H9 (cell line): Measurements from ENCODE around the gene CD58. TPM values are rescaled to one million over a fixed set of nuclear protein-coding genes. Genes with fewer than 3 reads are reported as not detected.

Source experiments
- DNase-seq: peaks from one replicate; pipeline ENCODE4 v3.0.0-alpha.2; 2017
- H2AFZ ChIP-seq: one replicate; pipeline ENCODE4 v1.6.1; 2013; ENCODE audit warnings: mild to moderate bottlenecking, low read length, control low read depth, moderate library complexity
- H2AK5ac ChIP-seq: 2 replicates; pipeline ENCODE4 v1.6.1; 2013; ENCODE audit warnings: low read length, control low read depth, mixed read lengths; ENCODE audit not compliant: insufficient read length
- H2BK120ac ChIP-seq: one replicate; pipeline ENCODE4 v1.6.1; 2013; ENCODE audit warnings: low read depth, mild to moderate bottlenecking, low read length, control low read depth, inconsistent platforms; ENCODE audit not compliant: poor library complexity, severe bottlenecking
- H2BK12ac ChIP-seq: 2 replicates; pipeline ENCODE4 v1.6.1; 2013; ENCODE audit warnings: low read length, control low read depth, mixed read lengths, low read depth; ENCODE audit not compliant: insufficient read length
- H2BK15ac ChIP-seq: 2 replicates; pipeline ENCODE4 v1.6.1; 2013; ENCODE audit warnings: low read depth, low read length, control low read depth
- H2BK20ac ChIP-seq: one replicate; pipeline ENCODE4 v1.6.1; 2013; ENCODE audit warnings: low read depth, mild to moderate bottlenecking, low read length, control low read depth, inconsistent platforms; ENCODE audit not compliant: poor library complexity, severe bottlenecking
- H2BK5ac ChIP-seq: 2 replicates; pipeline ENCODE4 v1.6.1; 2013; ENCODE audit warnings: low read length, control low read depth, mixed read lengths; ENCODE audit not compliant: insufficient read length
- H3K14ac ChIP-seq: 2 replicates; pipeline ENCODE4 v1.6.1; 2013; ENCODE audit warnings: low read length, control low read depth; ENCODE audit not compliant: insufficient read depth
- H3K18ac ChIP-seq: 2 replicates; pipeline ENCODE4 v1.6.1; 2013; ENCODE audit warnings: low read depth, mild to moderate bottlenecking, mixed read lengths, low read length, control low read depth; ENCODE audit not compliant: insufficient read length
- H3K23ac ChIP-seq: 2 replicates; pipeline ENCODE4 v1.6.1; 2013; ENCODE audit warnings: low read length, control low read depth, mixed read lengths, low read depth; ENCODE audit not compliant: insufficient read length
- H3K23me2 ChIP-seq: 2 replicates; pipeline ENCODE4 v1.6.1; 2013; ENCODE audit warnings: low read depth, mild to moderate bottlenecking, mixed read lengths, low read length, control low read depth; ENCODE audit not compliant: insufficient read length, poor library complexity, severe bottlenecking
- H3K27ac ChIP-seq: 2 replicates; pipeline ENCODE4 v1.5.1; 2013; ENCODE audit warnings: low read length, control low read depth, mixed read lengths, low read depth; ENCODE audit not compliant: insufficient read length
- H3K27me3 ChIP-seq: 2 replicates; pipeline ENCODE4 v1.6.1; 2013; ENCODE audit warnings: low read length, control low read depth, inconsistent platforms; ENCODE audit not compliant: insufficient read depth
- H3K4ac ChIP-seq: 2 replicates; pipeline ENCODE4 v1.6.1; 2013; ENCODE audit warnings: low read depth, mild to moderate bottlenecking, control low read depth, inconsistent platforms, low read length, moderate library complexity
- H3K4me1 ChIP-seq: 2 replicates; pipeline ENCODE4 v1.6.1; 2013; ENCODE audit warnings: low read length, control low read depth, inconsistent platforms; ENCODE audit not compliant: insufficient read depth
- H3K4me2 ChIP-seq: 2 replicates; pipeline ENCODE4 v1.6.1; 2013; ENCODE audit warnings: low read length, control low read depth, mixed read lengths; ENCODE audit not compliant: insufficient read length, insufficient read depth
- H3K56ac ChIP-seq: 2 replicates; pipeline ENCODE4 v1.6.1; 2013; ENCODE audit warnings: low read depth, mild to moderate bottlenecking, mixed read lengths, low read length, control low read depth; ENCODE audit not compliant: insufficient read length
- H3K79me1 ChIP-seq: 2 replicates; pipeline ENCODE4 v1.6.1; 2013; ENCODE audit warnings: low read depth, mild to moderate bottlenecking, moderate library complexity, low read length, control low read depth, inconsistent platforms; ENCODE audit not compliant: insufficient read depth, poor library complexity, severe bottlenecking
- H3K79me2 ChIP-seq: 2 replicates; pipeline ENCODE4 v1.6.1; 2013; ENCODE audit warnings: low read length, control low read depth, inconsistent platforms; ENCODE audit not compliant: insufficient read depth
- H3K9ac ChIP-seq: 2 replicates; pipeline ENCODE4 v1.6.1; 2013; ENCODE audit warnings: low read length, control low read depth, mixed read lengths; ENCODE audit not compliant: insufficient read length; ENCODE audit errors: extremely low read depth
- H3K9me3 ChIP-seq: one replicate; pipeline ENCODE4 v1.6.1; 2013; ENCODE audit warnings: low read depth, low read length, inconsistent platforms; ENCODE audit not compliant: control insufficient read depth
- H3T11ph ChIP-seq: one replicate; pipeline ENCODE4 v1.6.1; 2013; ENCODE audit warnings: mild to moderate bottlenecking, low read length, control low read depth, inconsistent platforms
- H4K20me1 ChIP-seq: one replicate; pipeline ENCODE4 v1.6.1; 2013; ENCODE audit not compliant: control insufficient read depth, insufficient read length, insufficient read depth
- H4K5ac ChIP-seq: 2 replicates; pipeline ENCODE4 v1.6.1; 2013; ENCODE audit warnings: low read depth, mild to moderate bottlenecking, mixed read lengths, low read length, control low read depth; ENCODE audit not compliant: insufficient read length
- H4K8ac ChIP-seq: replicated peaks from 2 replicates; pipeline ENCODE4 v1.6.1; 2013; ENCODE audit warnings: low read length, control low read depth, mixed read lengths, low read depth; ENCODE audit not compliant: insufficient read length
- H4K91ac ChIP-seq: 2 replicates; pipeline ENCODE4 v1.6.1; 2013; ENCODE audit warnings: low read depth, mild to moderate bottlenecking, moderate library complexity, mixed read lengths, low read length, control low read depth; ENCODE audit not compliant: insufficient read length
- H3K27ac Mint-ChIP-seq, 3 experiments: 2 replicates in 2 of 3; 3 replicates in 1 of 3; pipeline ENCODE4 v1.8.0; 2020 to 2021; ENCODE audit warnings: mixed read lengths in 3 of 3, mild to moderate bottlenecking in 1 of 3, moderate library complexity in 1 of 3
- H3K27me3 Mint-ChIP-seq: 2 replicates; pipeline ENCODE4 v1.8.0; 2021; ENCODE audit warnings: low read depth, mild to moderate bottlenecking, moderate library complexity, mixed read lengths
- H3K36me3 Mint-ChIP-seq, 3 experiments: 2 replicates in 2 of 3; 3 replicates in 1 of 3; pipeline ENCODE4 v1.8.0; 2020 to 2021; ENCODE audit warnings: low read depth in 3 of 3, mixed read lengths in 3 of 3; ENCODE audit not compliant: insufficient read depth in 1 of 3
- H3K4me1 Mint-ChIP-seq, 2 experiments: 2 replicates each; pipeline ENCODE4 v1.8.0; 2020; ENCODE audit warnings: mixed read lengths in 2 of 2
- H3K4me3 Mint-ChIP-seq, 2 experiments: 2 replicates in 1 of 2; 3 replicates in 1 of 2; pipeline ENCODE4 v1.8.0; 2020 to 2021; ENCODE audit warnings: mild to moderate bottlenecking in 2 of 2, mixed read lengths in 2 of 2, moderate library complexity in 1 of 2
- H3K9me3 Mint-ChIP-seq, 2 experiments: 2 replicates in 1 of 2; 3 replicates in 1 of 2; pipeline ENCODE4 v1.8.0; 2020; ENCODE audit warnings: mild to moderate bottlenecking in 2 of 2, mixed read lengths in 2 of 2, moderate library complexity in 1 of 2
- CTCF ChIP-seq: fragments of 200-600 bp; sonication (generic); conservative IDR thresholded peaks from 3 replicates; pipeline ENCODE4 v1.8.0; 2021; ENCODE audit warnings: antibody characterized with exemption, mild to moderate bottlenecking
- WGBS: extraction: QIAGEN DNeasy Blood & Tissue Kit; methylation state at CpG from one replicate; pipeline ENCODE4 v1.1.7; 2013; ENCODE audit warnings: missing lambda C conversion rate, low lambda C conversion rate, mixed read lengths; ENCODE audit not compliant: insufficient read length; ENCODE audit errors: extremely low coverage; 5-methylcytosine and 5-hydroxymethylcytosine counted together
- total RNA-seq: library from RNA; stranded (reverse); gene quantifications from 2 replicates; pipeline ENCODE4 v1.2.1, GENCODE V29; 2021

Gene CD58
- total RNA-seq, 1 experiment from 2014 or later: 4.3 TPM

GRCh38 chr1:116554924-116555323, 15.9 kb downstream of the CD58 start:
- Histone ChIP-seq H4K91ac (no peak overlapping the region), H3K79me2 (no peaks in the 10 kb centered on the region), H3K4ac (no peak overlapping the region), H4K5ac (no peak overlapping the region), H2BK15ac (no peak overlapping the region), H3K14ac (no peak overlapping the region), H3K9me3 (no peaks in the 10 kb centered on the region), H2BK12ac (no peak overlapping the region), H3K79me1 (no peaks in the 10 kb centered on the region), H3K27ac (no peak overlapping the region), H3K4me2 (no peak overlapping the region), H3K9ac (no peak overlapping the region), H2BK5ac (no peak overlapping the region), H2AFZ (no peak overlapping the region), H2BK20ac (no peak overlapping the region), H3K23me2 (no peaks in the 10 kb centered on the region), H4K20me1 (no peaks in the 10 kb centered on the region), H3T11ph (no peak overlapping the region), H3K4me1 (peaks cover 6% of the 10 kb centered on the region; the same call in 1 of the 2 replicates), H3K27me3 (no peaks in the 10 kb centered on the region), H2BK120ac (no peak overlapping the region), H3K23ac (no peak overlapping the region), H2AK5ac (no peak overlapping the region), H3K18ac (no peak overlapping the region), H3K56ac (no peak overlapping the region), H4K8ac (no peak overlapping the region)
- no peak for DNase-seq
- peaks cover 8 to 11% of the 10 kb centered on the region in 2 experiments for H3K4me1 Mint-ChIP-seq
- no peak overlapping the region for H3K4me3 Mint-ChIP-seq
- WGBS: no CpG with 5 or more reads among the region's 2 CpGs
- no peak overlapping the region for H3K27ac Mint-ChIP-seq
- H3K9me3 Mint-ChIP-seq: no peaks in the 10 kb centered on the region
- TF ChIP-seq CTCF: no peak
- H3K27me3 Mint-ChIP-seq: no peaks in the 10 kb centered on the region
- H3K36me3 Mint-ChIP-seq: no peaks in the 10 kb centered on the region
